Activated naive CD4-positive, alpha-beta T cell treated with anti-CD3 and anti-CD28 coated beads, Interleukin-2, amount 10 ng/mL, durations not matched to agents 7 days and 5 days (primary cell): Measurements from ENCODE around the gene LFNG.
A peak's percentile ranks its signal among the peaks of the same experiment; 100 is the strongest.

ENCODE experiments used
- CTCF ChIA-PET: fragments of 350-600 bp; sonication (Branson Sonifier 250); formaldehyde crosslinking; loops from one replicate; lab custom pipeline; 2021; ENCODE audit warnings: antibody characterized with exemption; lab: Charles Lee
- DNase-seq: peaks from one replicate; pipeline ENCODE4 v3.0.0-alpha.2; 2020
- H3K27ac Mint-ChIP-seq: one replicate; pipeline ENCODE4 v1.8.0; 2021; ENCODE audit warnings: mild to moderate bottlenecking, moderate library complexity, mixed read lengths
- H3K27me3 Mint-ChIP-seq: one replicate; pipeline ENCODE4 v1.8.0; 2021; ENCODE audit warnings: mild to moderate bottlenecking, mixed read lengths
- H3K36me3 Mint-ChIP-seq: one replicate; pipeline ENCODE4 v1.8.0; 2021; ENCODE audit warnings: mixed read lengths
- H3K4me1 Mint-ChIP-seq: one replicate; pipeline ENCODE4 v1.8.0; 2021; ENCODE audit warnings: mixed read lengths
- H3K4me3 Mint-ChIP-seq: one replicate; pipeline ENCODE4 v1.8.0; 2021; ENCODE audit warnings: mild to moderate bottlenecking, moderate library complexity, mixed read lengths
- H3K9me3 Mint-ChIP-seq: one replicate; pipeline ENCODE4 v1.8.0; 2021; ENCODE audit warnings: mixed read lengths

LFNG gene

GRCh38 chr7:2522780-2523433 is 3.3 kb downstream of the LFNG start:
- Mint-ChIP-seq H3K4me1 (peaks cover 52% of the 10 kb centered on the region), H3K4me3 (peak overlapping the region; percentile 97), H3K36me3 (peaks cover 40% of the 10 kb centered on the region), H3K27ac (peak overlapping the region; percentile 87), H3K27me3 (peaks cover 10% of the 10 kb centered on the region), H3K9me3 (no peaks in the 10 kb centered on the region)
- peak; percentile 73 for DNase-seq
- CTCF ChIA-PET, result no interaction called here

- H3K4me3 Mint-ChIP-seq, result peak overlapping the region; percentile 97
- H3K4me1 Mint-ChIP-seq, result peaks cover 52% of the 10 kb centered on the region
- H3K27me3 Mint-ChIP-seq, result peaks cover 4% of the 10 kb centered on the region
- H3K27ac Mint-ChIP-seq, result peak overlapping the region; percentile 87
- no peak for DNase-seq
- H3K9me3 Mint-ChIP-seq, result no peaks in the 10 kb centered on the region
- H3K36me3 Mint-ChIP-seq, result peaks cover 44% of the 10 kb centered on the region
- CTCF ChIA-PET, result no interaction called here
Observed at GRCh38 chr7:2523461-2523936, 3.9 kb downstream of the LFNG start.

GRCh38 chr7:2523941-2524807 is 4.6 kb downstream of the LFNG start:
- peaks cover under 1% of the 10 kb centered on the region for H3K27me3 Mint-ChIP-seq
- CTCF ChIA-PET, result no interaction called here
- no peaks in the 10 kb centered on the region for H3K9me3 Mint-ChIP-seq
- H3K36me3 Mint-ChIP-seq, result peaks cover 44% of the 10 kb centered on the region
- no peak for DNase-seq
- H3K4me3 Mint-ChIP-seq, result peak overlapping the region; percentile 38
- H3K4me1 Mint-ChIP-seq, result peaks cover 55% of the 10 kb centered on the region
- H3K27ac Mint-ChIP-seq, result peak overlapping the region; percentile 14

- no peaks in the 10 kb centered on the region for H3K27me3 Mint-ChIP-seq
- H3K9me3 Mint-ChIP-seq, result no peaks in the 10 kb centered on the region
- H3K4me3 Mint-ChIP-seq, result no peak overlapping the region
- peaks cover 63% of the 10 kb centered on the region for H3K4me1 Mint-ChIP-seq
- peaks cover 44% of the 10 kb centered on the region for H3K36me3 Mint-ChIP-seq
- CTCF ChIA-PET, result interaction anchor here (1.9 kb wide), 1 partner anchor 185 kb away, joined by 4 read pairs; no protein-coding TSS in a partner anchor
- H3K27ac Mint-ChIP-seq, result no peak overlapping the region
- no peak for DNase-seq
Observed at GRCh38 chr7:2524808-2525657, 5.5 kb downstream of the LFNG start.

GRCh38 chr7:2525658-2526630 is 6.4 kb downstream of the LFNG start:
- peak overlapping the region; percentile 7 for H3K27ac Mint-ChIP-seq
- peak overlapping the region; percentile 33 for H3K4me3 Mint-ChIP-seq
- no peaks in the 10 kb centered on the region for H3K9me3 Mint-ChIP-seq
- CTCF ChIA-PET, result interaction anchor here (1.9 kb wide), 1 partner anchor 184 kb away, joined by 4 read pairs; no protein-coding TSS in a partner anchor
- peaks cover 72% of the 10 kb centered on the region for H3K4me1 Mint-ChIP-seq
- peaks cover 40% of the 10 kb centered on the region for H3K36me3 Mint-ChIP-seq
- DNase-seq, result no peak
- H3K27me3 Mint-ChIP-seq, result peaks cover 4% of the 10 kb centered on the region

- no peak for DNase-seq
- Mint-ChIP-seq H3K4me3 (no peak overlapping the region), H3K27me3 (peaks cover 4% of the 10 kb centered on the region), H3K4me1 (peaks cover 74% of the 10 kb centered on the region), H3K27ac (peak overlapping the region; percentile 42), H3K9me3 (no peaks in the 10 kb centered on the region), H3K36me3 (peaks cover 38% of the 10 kb centered on the region)
- CTCF ChIA-PET, result interaction anchor here (1.0 to 1.9 kb wide), 2 partner anchors 49 to 183 kb away, joined by 3 to 4 read pairs; no protein-coding TSS in a partner anchor
Observed at GRCh38 chr7:2526659-2527504, 7.3 kb downstream of the LFNG start.

- CTCF ChIA-PET, result interaction anchor here (1.0 kb wide), 1 partner anchor 50 kb away, joined by 3 read pairs; no protein-coding TSS in a partner anchor
- H3K9me3 Mint-ChIP-seq, result no peaks in the 10 kb centered on the region
- H3K27me3 Mint-ChIP-seq, result peaks cover 4% of the 10 kb centered on the region
- H3K36me3 Mint-ChIP-seq, result peaks cover 33% of the 10 kb centered on the region
- H3K27ac Mint-ChIP-seq, result peak overlapping the region; percentile 94
- H3K4me1 Mint-ChIP-seq, result peaks cover 73% of the 10 kb centered on the region
- peak overlapping the region; percentile 37 for H3K4me3 Mint-ChIP-seq
- peak; percentile 67 for DNase-seq
Observed at GRCh38 chr7:2527505-2528467, 8.2 kb downstream of the LFNG start.

GRCh38 chr7:2528481-2529095 is 9.0 kb downstream of the LFNG start:
- H3K4me3 Mint-ChIP-seq, result peak overlapping the region; percentile 46
- no peak for DNase-seq
- no peaks in the 10 kb centered on the region for H3K9me3 Mint-ChIP-seq
- H3K27ac Mint-ChIP-seq, result peak overlapping the region; percentile 94
- H3K36me3 Mint-ChIP-seq, result peaks cover 28% of the 10 kb centered on the region
- H3K4me1 Mint-ChIP-seq, result peaks cover 67% of the 10 kb centered on the region
- peaks cover 4% of the 10 kb centered on the region for H3K27me3 Mint-ChIP-seq
- CTCF ChIA-PET, result interaction anchor here (0.6 kb wide), 1 partner anchor 151 kb away, joined by 3 read pairs; no protein-coding TSS in a partner anchor

- Mint-ChIP-seq H3K4me1 (peaks cover 64% of the 10 kb centered on the region), H3K27ac (peak overlapping the region; percentile 94), H3K9me3 (no peaks in the 10 kb centered on the region), H3K36me3 (peaks cover 28% of the 10 kb centered on the region), H3K27me3 (peaks cover 4% of the 10 kb centered on the region), H3K4me3 (peak overlapping the region; percentile 70)
- CTCF ChIA-PET, result interaction anchor here (0.6 to 1.5 kb wide), 2 partner anchors 9 to 150 kb away, joined by 3 read pairs; no protein-coding TSS in a partner anchor
- DNase-seq, result peak; percentile 71
Observed at GRCh38 chr7:2529161-2530070, 9.8 kb downstream of the LFNG start.
